Transverse colon (tissue), 4 donors: Measurements from ENCODE around the gene AGT.

Experiments
- CTCF ChIP-seq, 5 experiments: fragments of 200-600 bp in 3 of 5; fragments of 450-650 bp in 2 of 5; sonication (generic) in 3 of 5; IDR thresholded peaks; 1 replicate in 2 of 5; 2 replicates in 3 of 5; pipeline ENCODE4 v1.5.1; 2016 to 2017; ENCODE audit warnings: antibody characterized with exemption in 5 of 5, inconsistent platforms in 3 of 5, mild to moderate bottlenecking in 2 of 5, moderate library complexity in 1 of 5
- EP300 ChIP-seq: sonication (generic); formaldehyde crosslinking; IDR thresholded peaks from one replicate; pipeline ENCODE4 v1.6.1; 2017; ENCODE audit warnings: antibody characterized with exemption, low read depth
- POLR2A ChIP-seq: fragments of 450-650 bp; IDR thresholded peaks from one replicate; pipeline ENCODE4 v1.6.1; 2016; ENCODE audit warnings: antibody characterized with exemption, mild to moderate bottlenecking, moderate library complexity
- POLR2AphosphoS5 ChIP-seq, 3 donors: sonication (generic); formaldehyde crosslinking; IDR thresholded peaks; one replicate each; pipeline ENCODE4 v1.6.1; 2016; ENCODE audit warnings: antibody characterized with exemption in 3 of 3

- no peak for TF ChIP-seq CTCF (IDR thresholded peaks at IDR 0.05)
- no peak for TF ChIP-seq POLR2A
- no peak for TF ChIP-seq POLR2AphosphoS5 (IDR thresholded peaks at IDR 0.05)
- no peak for TF ChIP-seq EP300
Measured at GRCh38 chr1:230744382-230744781, 30.5 kb upstream of the AGT start.
